AG04450 (cell line): ENCODE data around the gene PRSS37. TPM values are rescaled to one million over a fixed set of nuclear protein-coding genes. Genes with fewer than 3 reads are reported as not detected.

Experiments
- CTCF ChIA-PET: fragments of 300-600, 350-600 bp; formaldehyde crosslinking; extraction: SDS; loops from one replicate; lab custom pipeline; 2022; ENCODE audit warnings: antibody characterized with exemption, inconsistent platforms; lab: Charles Lee
- POLR2A ChIA-PET: fragments of 350-600 bp; formaldehyde crosslinking; extraction: SDS; loops from one replicate; lab custom pipeline; 2021; ENCODE audit warnings: antibody characterized with exemption, inconsistent platforms; lab: Yijun Ruan, JAX
- DNase-seq: peaks from one replicate; pipeline ENCODE4 v3.0.0-alpha.2; 2011; ENCODE audit warnings: low read depth, low spot score
- H3K27ac ChIP-seq: one replicate; pipeline ENCODE4 v1.5.1; 2012; ENCODE audit warnings: low read depth, low read length, control low read depth
- H3K27me3 ChIP-seq: one replicate; pipeline ENCODE4 v1.6.0; 2012; ENCODE audit warnings: low read length; ENCODE audit not compliant: control insufficient read depth, insufficient read depth
- H3K4me3 ChIP-seq: 2 replicates; pipeline ENCODE4 v1.5.1; 2011; ENCODE audit warnings: mild to moderate bottlenecking, low read depth, low read length, control low read depth
- H3K9me3 ChIP-seq: 2 replicates; pipeline ENCODE4 v1.5.1; 2012; ENCODE audit warnings: low read length; ENCODE audit not compliant: control insufficient read depth, insufficient read depth
- CTCF ChIP-seq: IDR thresholded peaks from 2 replicates; pipeline ENCODE4 v1.5.1; 2011; ENCODE audit warnings: low read depth, low read length, control low read depth, inconsistent platforms
- polyA plus RNA-seq: library from polyadenylated mRNA; depleted of rRNA; stranded (reverse); fragments of >200 nt; gene quantifications from 2 replicates; pipeline ENCODE4 v1.2.3, GENCODE V29; 2011

The PRSS37 gene
- polyA plus RNA-seq, 1 experiment = not detected

GRCh38 chr7:141876371-141876770 lies 35.1 kb upstream of the PRSS37 start:
- POLR2A ChIA-PET = no interaction called here

GRCh38 chr7:141875453-141875852 lies 34.2 kb upstream of the PRSS37 start:
- Histone ChIP-seq H3K9me3 (peaks cover 16% of the 10 kb centered on the region), H3K4me3 (no peak overlapping the region), H3K27ac (no peak overlapping the region), H3K27me3 (no peaks in the 10 kb centered on the region)
- no peak for DNase-seq
- TF ChIP-seq CTCF = no peak
- POLR2A ChIA-PET = no interaction called here
- CTCF ChIA-PET = no interaction called here

More at GRCh38 chr7:141876371-141876770, 35.1 kb upstream of the PRSS37 start:
- Histone ChIP-seq H3K27me3 (no peaks in the 10 kb centered on the region), H3K9me3 (peaks cover 22% of the 10 kb centered on the region), H3K4me3 (no peak overlapping the region), H3K27ac (no peak overlapping the region)
- no peak for DNase-seq
- CTCF ChIA-PET = no interaction called here
- TF ChIP-seq CTCF = no peak

GRCh38 chr7:141874787-141875186 lies 33.5 kb upstream of the PRSS37 start:
- POLR2A ChIA-PET = no interaction called here
- CTCF ChIA-PET = no interaction called here
- no peaks in the 10 kb centered on the region for H3K27me3 ChIP-seq
- no peak for DNase-seq
- no peak overlapping the region for H3K4me3 ChIP-seq
- no peak for TF ChIP-seq CTCF
- no peak overlapping the region for H3K27ac ChIP-seq
- H3K9me3 ChIP-seq = peaks cover 12% of the 10 kb centered on the region

- CTCF ChIA-PET = no interaction called here
- Histone ChIP-seq H3K27me3 (no peaks in the 10 kb centered on the region), H3K4me3 (no peak overlapping the region), H3K9me3 (peaks cover 12% of the 10 kb centered on the region), H3K27ac (no peak overlapping the region)
- POLR2A ChIA-PET = no interaction called here
- no peak for DNase-seq
- TF ChIP-seq CTCF = no peak
These were observed 31.6 kb upstream of the PRSS37 start for GRCh38 chr7:141872931-141873330.

- CTCF ChIA-PET = no interaction called here
- DNase-seq = no peak
- POLR2A ChIA-PET = no interaction called here
- no peak for TF ChIP-seq CTCF
- Histone ChIP-seq H3K27ac (no peak overlapping the region), H3K4me3 (no peak overlapping the region), H3K27me3 (no peaks in the 10 kb centered on the region), H3K9me3 (no peaks in the 10 kb centered on the region)
These were observed 25.7 kb upstream of the PRSS37 start for GRCh38 chr7:141866974-141867373.
